NT2/D1 (cell line): ENCODE data around the gene CARM1.

ENCODE experiments used
- DNase-seq: peaks from one replicate; pipeline ENCODE4 v3.0.0-alpha.2; 2011; ENCODE audit warnings: low read depth, low spot score
- H3K27me3 ChIP-seq: 2 replicates; pipeline ENCODE4 v1.6.0; 2011; ENCODE audit warnings: mild to moderate bottlenecking; ENCODE audit not compliant: insufficient read length, insufficient read depth
- H3K36me3 ChIP-seq: 2 replicates; pipeline ENCODE4 v1.6.1; 2011; ENCODE audit warnings: mild to moderate bottlenecking, low read length, mixed read lengths; ENCODE audit not compliant: insufficient read depth, insufficient read length
- H3K4me1 ChIP-seq: 2 replicates; pipeline ENCODE4 v1.5.1; 2011; ENCODE audit not compliant: insufficient read depth, insufficient read length
- H3K4me3 ChIP-seq: 2 replicates; pipeline ENCODE4 v1.5.1; 2011; ENCODE audit warnings: low read depth; ENCODE audit not compliant: insufficient read length
- H3K9ac ChIP-seq: 2 replicates; pipeline ENCODE4 v1.6.0; 2011; ENCODE audit warnings: low read depth; ENCODE audit not compliant: insufficient read length
- H3K9me3 ChIP-seq: 2 replicates; pipeline ENCODE4 v1.5.1; 2011; ENCODE audit warnings: mild to moderate bottlenecking, low read length; ENCODE audit not compliant: insufficient read depth
- SUZ12 ChIP-seq: IDR thresholded peaks from 2 replicates; pipeline ENCODE4 v1.6.1; 2011; ENCODE audit not compliant: insufficient read length, insufficient read depth; ENCODE audit errors: extremely low read depth
- YY1 ChIP-seq: IDR thresholded peaks from 2 replicates; pipeline ENCODE4 v1.6.1; 2011; ENCODE audit not compliant: insufficient read length, insufficient read depth
- ZNF274 ChIP-seq: IDR thresholded peaks from 2 replicates; pipeline ENCODE4 v1.6.1; 2011; ENCODE audit warnings: mild to moderate bottlenecking, low read depth, low read length

The CARM1 gene

GRCh38 chr19:10891405-10892086, 20.2 kb downstream of the CARM1 start:
- Histone ChIP-seq H3K4me3 (no peak overlapping the region), H3K9me3 (no peaks in the 10 kb centered on the region), H3K9ac (peak overlapping the region; percentile 29), H3K4me1 (peaks cover 60% of the 10 kb centered on the region), H3K36me3 (peaks cover 7% of the 10 kb centered on the region), H3K27me3 (no peaks in the 10 kb centered on the region)
- DNase-seq: no peak
- TF ChIP-seq YY1: no peak
- TF ChIP-seq ZNF274: no peak

DNA sequence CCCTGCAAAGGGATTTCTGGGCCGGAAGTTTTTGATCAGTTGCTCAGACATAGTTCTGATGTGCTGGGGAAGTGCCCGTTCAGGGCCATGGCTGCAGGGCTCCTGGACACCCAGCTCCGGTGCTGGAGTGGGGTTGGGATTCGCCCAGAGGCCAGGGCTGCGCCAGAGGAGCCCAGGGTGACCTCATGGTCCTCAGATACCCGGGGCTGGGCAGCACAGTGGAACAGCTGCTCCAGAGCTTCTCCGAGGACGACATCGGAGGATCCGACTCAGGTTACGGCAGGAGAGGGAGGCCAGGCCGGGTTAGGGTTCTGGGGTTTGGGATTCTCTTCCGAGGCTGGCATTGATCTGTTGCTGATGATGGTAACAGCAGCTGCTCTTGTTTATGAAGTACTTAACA, 20.9 kb downstream of the CARM1 start:
- Histone ChIP-seq H3K9me3 (no peaks in the 10 kb centered on the region), H3K4me1 (peaks cover 56% of the 10 kb centered on the region), H3K4me3 (no peak overlapping the region), H3K36me3 (peaks cover 7% of the 10 kb centered on the region), H3K9ac (peak overlapping the region; percentile 17), H3K27me3 (no peaks in the 10 kb centered on the region)
- no peak for DNase-seq
- TF ChIP-seq YY1 (no peak), SUZ12 (no peak), ZNF274 (no peak)

- H3K36me3 ChIP-seq: peaks cover 12% of the 10 kb centered on the region
- no peak overlapping the region for H3K4me3 ChIP-seq
- DNase-seq: no peak
- no peaks in the 10 kb centered on the region for H3K9me3 ChIP-seq
- H3K9ac ChIP-seq: no peak overlapping the region
- peaks cover 46% of the 10 kb centered on the region for H3K4me1 ChIP-seq
- no peaks in the 10 kb centered on the region for H3K27me3 ChIP-seq
- TF ChIP-seq YY1 (no peak), ZNF274 (no peak), SUZ12 (no peak)
Measured at GRCh38 chr19:10894911-10895213, 23.5 kb downstream of the CARM1 start.

GRCh38 chr19:10895363-10895762, 24.0 kb downstream of the CARM1 start:
- Histone ChIP-seq H3K9me3 (no peaks in the 10 kb centered on the region), H3K9ac (no peak overlapping the region), H3K27me3 (no peaks in the 10 kb centered on the region), H3K4me1 (peaks cover 46% of the 10 kb centered on the region), H3K36me3 (peaks cover 12% of the 10 kb centered on the region), H3K4me3 (no peak overlapping the region)
- DNase-seq: no peak
- TF ChIP-seq SUZ12 (no peak), ZNF274 (no peak), YY1 (no peak)

GRCh38 chr19:10895920-10896319, 24.6 kb downstream of the CARM1 start:
- TF ChIP-seq SUZ12: no peak
- no peak for TF ChIP-seq YY1
- TF ChIP-seq ZNF274: no peak
- Histone ChIP-seq H3K9ac (no peak overlapping the region), H3K9me3 (no peaks in the 10 kb centered on the region), H3K36me3 (peaks cover 12% of the 10 kb centered on the region), H3K27me3 (no peaks in the 10 kb centered on the region), H3K4me3 (no peak overlapping the region), H3K4me1 (peaks cover 44% of the 10 kb centered on the region)
- no peak for DNase-seq

GRCh38 chr19:10896851-10897526, 25.6 kb downstream of the CARM1 start:
- H3K4me1 ChIP-seq: peaks cover 36% of the 10 kb centered on the region
- H3K9ac ChIP-seq: no peak overlapping the region
- TF ChIP-seq ZNF274: no peak
- TF ChIP-seq SUZ12: no peak
- no peak for TF ChIP-seq YY1
- H3K27me3 ChIP-seq: no peaks in the 10 kb centered on the region
- DNase-seq: no peak
- peaks cover 16% of the 10 kb centered on the region for H3K36me3 ChIP-seq
- H3K9me3 ChIP-seq: peaks cover 9% of the 10 kb centered on the region; the same call in 1 of the 2 replicates
- H3K4me3 ChIP-seq: no peak overlapping the region

DNA sequence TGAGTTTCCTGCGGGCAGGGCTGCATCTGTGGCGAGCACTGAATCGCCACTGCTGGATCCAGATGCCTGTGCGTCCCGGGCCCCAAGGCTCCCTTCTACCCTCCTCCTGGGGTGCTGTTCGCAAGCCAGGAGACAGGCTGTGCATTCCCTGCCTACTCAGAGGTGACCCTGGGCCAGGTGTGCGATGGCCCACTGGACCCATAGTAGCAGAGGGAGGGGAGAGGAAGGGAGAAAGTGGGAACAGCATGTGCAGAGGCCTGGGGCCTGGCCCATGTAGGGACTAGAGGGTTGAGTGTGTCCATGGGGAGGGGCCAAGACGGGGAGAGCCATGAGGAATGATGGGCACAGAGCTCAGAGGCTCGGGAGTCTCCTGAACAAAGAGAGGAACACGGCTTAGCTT, 27.3 kb downstream of the CARM1 start:
- H3K36me3 ChIP-seq: peaks cover 15% of the 10 kb centered on the region

More for the DNA sequence above, 27.3 kb downstream of the CARM1 start:
- TF ChIP-seq YY1 (no peak), SUZ12 (no peak), ZNF274 (no peak)
- peaks cover 19% of the 10 kb centered on the region for H3K9me3 ChIP-seq
- H3K4me1 ChIP-seq: peaks cover 30% of the 10 kb centered on the region
- no peak overlapping the region for H3K4me3 ChIP-seq
- DNase-seq: no peak
- H3K27me3 ChIP-seq: no peaks in the 10 kb centered on the region
- peak overlapping the region; percentile 51 for H3K9ac ChIP-seq
